HG03097 (cell line): ENCODE data around the gene DKKL1.
A peak's percentile ranks its signal among the peaks of the same experiment; 100 is the strongest.

ENCODE experiments used
- ATAC-seq: cut with Tn5 transposase; IDR thresholded peaks from one replicate; pipeline ENCODE4 v1.9.1; 2021; ENCODE audit not compliant: unreplicated experiment, low FRiP score

The DKKL1 gene

DNA sequence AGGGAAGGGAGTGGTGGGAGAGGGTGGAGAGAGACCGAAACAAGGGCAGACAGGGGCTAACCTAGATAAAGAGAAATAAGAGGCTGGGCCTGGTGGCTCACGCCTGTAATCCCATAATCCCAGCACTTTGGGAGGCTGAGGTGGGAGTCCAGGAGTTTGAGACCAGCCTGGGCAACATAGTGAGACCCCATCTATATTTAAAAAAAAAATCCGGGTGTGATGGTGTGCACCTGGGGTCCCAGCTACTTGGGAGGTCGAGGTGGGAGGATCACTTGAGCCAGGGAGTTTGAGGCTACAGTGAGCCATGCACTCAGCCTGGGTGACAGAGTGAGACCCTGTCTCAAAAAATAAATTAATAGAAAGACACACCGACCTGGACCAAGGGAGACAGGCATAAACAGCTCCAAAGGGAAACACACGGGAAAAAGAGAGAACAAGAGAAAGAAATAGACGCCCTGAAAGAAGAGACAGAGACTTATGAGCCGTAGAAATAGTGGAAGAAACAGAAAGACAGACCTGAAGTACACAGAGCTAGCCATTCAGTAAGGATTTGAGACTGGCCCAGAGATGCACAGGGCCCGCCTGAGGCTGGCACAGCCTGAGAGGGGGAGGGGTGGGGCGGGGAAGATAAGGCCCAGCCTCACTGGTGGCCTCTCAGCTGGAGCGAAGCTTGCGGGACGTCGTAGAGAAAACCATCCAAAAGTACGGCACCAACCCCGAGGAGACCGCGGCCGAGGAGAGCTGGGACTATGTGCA lies 26.2 kb upstream of the DKKL1 start:
- ATAC-seq = no peak

DNA sequence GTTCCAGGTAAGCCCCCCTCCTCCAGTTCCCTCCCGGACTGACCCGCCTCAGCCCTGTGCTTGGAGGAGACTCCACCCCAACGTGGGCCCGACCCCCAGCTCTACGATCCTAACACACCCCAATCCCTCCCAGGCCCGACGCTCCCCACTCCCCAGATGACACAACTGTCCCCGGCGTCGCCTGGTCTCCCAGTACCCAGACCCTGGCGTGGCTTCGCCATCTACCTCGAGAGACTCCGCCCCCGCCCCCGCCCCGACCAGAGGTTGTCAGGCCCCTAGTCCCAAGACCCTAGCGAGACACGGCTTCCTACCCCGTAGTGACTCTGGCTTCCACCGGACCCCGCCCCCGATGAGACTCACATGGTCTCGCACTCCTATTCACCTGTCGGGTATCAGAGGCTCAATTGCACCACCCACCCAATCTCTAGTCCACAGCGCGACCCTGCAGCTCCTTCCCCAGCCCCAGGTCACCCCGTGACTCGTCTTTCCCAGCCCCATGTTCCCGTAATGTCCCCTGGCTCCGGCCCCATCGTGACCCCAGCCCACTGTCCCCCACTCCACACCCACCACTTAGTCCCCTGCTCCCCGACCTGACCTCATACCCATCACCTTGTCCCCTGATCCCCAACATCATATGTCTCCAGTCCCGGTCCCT lies 25.5 kb upstream of the DKKL1 start:
- ATAC-seq = no peak

DNA sequence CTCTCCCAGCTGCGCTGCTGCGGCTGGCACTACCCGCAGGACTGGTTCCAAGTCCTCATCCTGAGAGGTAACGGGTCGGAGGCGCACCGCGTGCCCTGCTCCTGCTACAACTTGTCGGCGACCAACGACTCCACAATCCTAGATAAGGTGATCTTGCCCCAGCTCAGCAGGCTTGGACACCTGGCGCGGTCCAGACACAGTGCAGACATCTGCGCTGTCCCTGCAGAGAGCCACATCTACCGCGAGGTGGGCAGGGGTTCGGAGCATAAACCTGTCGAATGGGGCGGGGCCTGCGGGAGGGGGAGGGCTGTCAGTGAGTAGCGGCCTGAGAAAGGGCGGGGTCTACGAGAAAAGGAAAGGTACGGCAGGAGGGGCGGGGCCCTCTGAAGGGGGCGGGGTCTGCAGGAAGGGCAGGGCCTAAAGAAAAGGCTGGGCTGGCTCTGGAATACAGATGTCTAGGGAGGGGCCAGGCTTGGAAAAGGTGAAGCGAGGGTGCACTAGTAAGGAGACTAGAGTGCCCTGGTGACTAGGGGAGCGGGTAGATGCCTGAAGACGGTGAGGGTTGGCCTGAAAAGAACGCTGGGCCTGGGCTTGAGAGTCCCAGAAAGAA lies 24.9 kb upstream of the DKKL1 start:
- no peak for ATAC-seq

DNA sequence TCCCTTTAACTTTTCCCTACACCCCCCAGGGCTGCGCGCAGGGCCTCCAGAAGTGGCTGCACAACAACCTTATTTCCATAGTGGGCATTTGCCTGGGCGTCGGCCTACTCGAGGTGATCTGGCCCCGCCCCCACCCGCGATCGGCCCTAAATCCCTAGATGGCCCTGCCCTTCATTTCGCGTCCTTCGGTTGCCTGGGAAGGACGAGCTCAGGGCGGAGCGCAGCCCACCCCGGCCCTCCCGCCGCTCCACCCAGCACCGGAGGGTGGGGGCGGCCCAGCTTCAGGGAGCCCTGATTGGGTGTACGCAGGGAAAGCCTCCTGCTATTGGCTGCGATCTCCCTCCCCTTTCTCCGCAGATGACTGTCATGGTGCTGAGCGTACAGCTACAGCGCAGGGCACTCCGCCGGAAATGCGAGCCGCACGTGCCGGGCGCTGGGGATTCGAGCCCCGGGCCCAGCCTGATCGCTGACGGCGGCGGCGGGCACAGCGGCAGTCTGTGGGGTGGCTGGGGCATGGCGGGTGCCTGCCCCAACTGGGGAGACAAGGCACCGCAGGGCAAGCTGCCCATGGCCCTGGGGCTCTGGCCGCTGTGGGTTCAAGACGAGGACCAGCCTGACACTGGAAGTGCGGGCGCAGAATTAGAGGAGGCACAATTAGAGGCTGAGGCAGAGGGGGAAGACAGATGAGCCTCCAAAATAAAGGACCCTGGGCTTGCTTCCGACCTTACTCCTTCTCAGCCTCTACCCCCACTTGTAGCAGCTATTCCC lies 24.2 kb upstream of the DKKL1 start:
- no peak for ATAC-seq

DNA sequence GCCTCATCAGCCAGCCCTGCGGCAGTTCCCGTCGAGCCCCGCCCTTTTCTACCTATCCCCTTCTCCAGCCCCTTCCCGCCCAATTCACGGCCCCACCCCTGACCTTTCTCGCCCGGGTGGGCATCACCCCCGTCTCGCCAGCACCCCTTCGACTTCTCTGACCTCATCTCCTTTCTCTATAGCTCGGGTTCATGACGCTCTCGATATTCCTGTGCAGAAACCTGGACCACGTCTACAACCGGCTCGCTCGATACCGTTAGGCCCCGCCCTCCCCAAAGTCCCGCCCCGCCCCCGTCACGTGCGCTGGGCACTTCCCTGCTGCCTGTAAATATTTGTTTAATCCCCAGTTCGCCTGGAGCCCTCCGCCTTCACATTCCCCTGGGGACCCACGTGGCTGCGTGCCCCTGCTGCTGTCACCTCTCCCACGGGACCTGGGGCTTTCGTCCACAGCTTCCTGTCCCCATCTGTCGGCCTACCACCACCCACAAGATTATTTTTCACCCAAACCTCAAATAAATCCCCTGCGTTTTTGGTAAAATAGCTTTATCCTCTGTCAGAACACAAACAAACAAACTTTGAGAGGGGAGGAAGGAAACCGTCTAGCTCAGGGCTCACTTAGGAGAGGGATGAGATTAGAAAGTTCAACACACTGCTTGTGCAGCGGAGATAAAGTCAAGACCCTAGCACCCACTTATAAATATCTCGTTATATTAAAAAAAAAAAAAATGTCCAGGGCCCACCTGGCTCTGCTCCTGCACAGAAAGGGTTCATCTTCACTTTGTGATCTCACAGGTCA lies 23.4 kb upstream of the DKKL1 start:
- ATAC-seq = peak; percentile 79

DNA sequence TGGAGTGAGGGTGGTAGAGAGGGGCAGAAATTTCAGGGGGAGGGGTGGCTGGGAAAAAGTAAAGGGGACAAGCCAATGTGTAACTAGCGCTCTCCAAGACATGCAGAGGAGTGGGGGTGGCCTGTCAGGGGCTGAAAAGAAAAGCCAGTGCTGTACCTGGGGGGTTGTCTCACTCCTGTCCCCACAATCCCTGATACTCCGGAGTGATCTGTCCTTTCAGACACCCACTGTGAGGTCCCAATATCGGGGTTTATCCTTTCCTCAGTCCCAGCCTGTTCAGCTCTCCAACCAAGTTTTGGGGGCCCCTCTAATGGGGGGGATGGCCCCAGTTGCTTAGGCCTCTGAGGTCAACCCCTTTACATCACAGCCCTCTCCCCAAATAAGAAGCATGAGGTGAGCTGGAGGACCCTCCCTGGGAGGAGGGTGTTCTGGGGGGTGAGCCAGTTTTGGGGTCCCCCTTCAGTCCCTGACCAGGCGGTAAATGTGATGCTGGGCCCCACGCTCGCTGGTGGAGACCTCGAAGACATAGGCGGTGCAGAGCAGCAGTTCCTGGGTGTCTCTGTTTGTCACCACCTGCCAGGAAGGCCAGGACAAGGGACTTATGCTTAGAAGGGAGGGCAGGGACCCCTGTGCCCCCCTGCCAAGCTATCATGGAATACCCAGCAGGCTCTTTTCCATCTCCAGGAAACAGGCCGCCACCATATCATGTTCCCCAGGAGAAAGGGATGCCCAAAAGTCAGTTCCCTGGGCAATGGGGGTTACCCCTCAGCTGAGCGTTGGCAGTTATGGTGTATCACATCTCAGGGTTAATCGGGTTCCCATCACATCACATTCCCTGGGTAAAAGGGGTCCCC lies 22.6 kb upstream of the DKKL1 start:
- ATAC-seq = no peak

DNA sequence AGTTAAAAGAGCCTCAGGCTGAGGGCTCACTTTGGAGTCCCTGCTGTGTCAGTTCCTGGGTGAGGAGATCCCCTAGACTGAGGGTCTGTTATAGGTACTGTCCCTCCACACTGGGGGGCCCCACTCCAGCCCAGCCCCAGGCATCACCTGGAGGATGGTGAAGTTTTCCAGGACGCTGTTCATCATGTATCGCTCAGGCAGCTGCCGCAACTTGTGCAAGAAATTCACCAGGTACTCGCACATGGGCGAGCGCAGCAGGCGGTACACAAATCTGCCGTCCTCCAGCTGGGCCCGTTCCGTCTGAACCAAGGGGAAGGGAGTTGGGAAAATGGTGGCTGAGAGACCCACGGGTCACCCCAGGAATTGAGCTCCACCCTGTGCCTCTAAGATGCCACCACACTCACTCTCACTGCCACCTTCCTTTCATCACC lies 21.4 kb upstream of the DKKL1 start:
- ATAC-seq = no peak

DNA sequence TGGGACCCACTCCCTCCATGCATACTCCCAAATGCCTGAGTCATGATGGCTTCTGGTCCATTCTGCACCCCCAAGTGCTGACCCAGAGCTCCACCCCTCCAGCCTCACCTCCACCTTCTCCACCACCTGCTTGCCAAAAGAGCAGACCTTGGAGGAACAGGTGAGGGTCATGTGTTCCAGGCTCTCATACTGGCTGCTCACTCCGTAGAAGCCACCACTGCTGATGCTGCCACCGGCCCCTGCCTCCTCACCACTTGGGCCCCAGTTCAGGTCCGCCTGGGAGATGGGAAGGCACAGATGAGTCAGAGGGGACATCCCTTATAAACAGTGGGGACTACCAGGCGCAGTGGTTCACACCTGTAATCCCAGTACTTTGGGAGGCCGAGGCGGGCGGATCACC lies 20.6 kb upstream of the DKKL1 start:
- no peak for ATAC-seq

DNA sequence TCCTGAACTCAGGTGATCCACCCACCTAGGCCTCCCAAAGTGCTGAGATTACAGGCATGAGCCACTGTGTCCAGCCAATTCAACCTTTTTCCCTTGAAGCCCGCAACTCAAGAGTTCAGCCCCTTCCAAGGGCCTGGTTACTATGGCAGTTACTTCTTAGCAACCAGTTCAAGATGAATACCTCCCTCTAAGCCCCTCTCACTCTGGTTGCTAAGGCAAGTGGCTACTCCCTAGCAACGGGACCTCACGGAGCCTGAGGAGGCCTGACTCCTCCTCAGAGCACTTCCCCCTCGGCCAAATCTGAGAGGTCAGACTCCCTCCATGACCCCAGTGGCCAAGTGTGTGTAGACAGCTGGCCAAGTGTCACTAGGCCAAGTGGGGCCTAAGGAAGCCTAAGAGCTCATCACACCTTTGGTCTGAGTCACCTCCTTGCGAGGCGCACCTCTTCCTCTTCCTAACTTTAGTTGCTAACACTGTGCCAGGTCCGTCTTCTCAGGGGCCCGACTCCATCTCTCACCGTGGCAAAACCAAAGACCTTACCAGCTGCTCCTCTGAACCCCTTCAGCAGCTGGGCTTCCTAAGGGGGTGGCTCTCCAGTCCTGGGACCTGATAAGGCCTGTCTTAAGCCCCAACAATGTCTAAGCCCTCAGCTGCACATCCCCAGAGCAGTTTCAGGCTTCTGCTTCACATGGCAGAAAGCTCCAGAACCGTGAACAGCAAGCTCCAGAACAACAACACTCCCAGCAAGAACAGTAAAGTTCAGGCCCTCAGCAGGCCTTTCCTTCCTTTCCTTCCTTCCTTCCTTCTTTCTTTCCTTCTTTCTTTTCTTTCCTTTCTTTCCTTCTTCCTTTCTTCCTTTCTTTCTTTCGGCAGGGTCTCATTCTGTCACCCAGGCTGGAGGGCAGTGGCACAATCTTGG lies 18.9 kb upstream of the DKKL1 start:
- ATAC-seq = no peak

DNA sequence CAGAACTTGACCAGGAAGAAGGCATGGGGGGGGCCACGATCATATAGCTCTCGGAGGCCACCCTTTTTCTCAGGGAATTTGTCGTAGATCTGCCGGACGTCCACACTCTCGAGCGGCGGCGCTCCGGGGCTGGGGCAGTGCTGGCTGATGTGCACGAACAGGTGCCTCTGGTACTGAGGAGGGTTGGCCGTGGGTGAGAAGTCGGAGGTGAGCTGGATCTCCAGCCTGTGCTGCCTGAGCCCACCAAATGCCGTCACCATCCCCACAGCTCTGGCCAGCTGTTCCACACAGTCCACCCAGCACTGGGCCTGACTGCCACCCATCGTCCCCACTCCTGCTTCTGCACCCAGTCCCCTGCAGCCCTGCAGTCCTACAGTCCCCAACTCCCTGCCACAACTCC lies 16.5 kb upstream of the DKKL1 start:
- ATAC-seq = no peak

DNA sequence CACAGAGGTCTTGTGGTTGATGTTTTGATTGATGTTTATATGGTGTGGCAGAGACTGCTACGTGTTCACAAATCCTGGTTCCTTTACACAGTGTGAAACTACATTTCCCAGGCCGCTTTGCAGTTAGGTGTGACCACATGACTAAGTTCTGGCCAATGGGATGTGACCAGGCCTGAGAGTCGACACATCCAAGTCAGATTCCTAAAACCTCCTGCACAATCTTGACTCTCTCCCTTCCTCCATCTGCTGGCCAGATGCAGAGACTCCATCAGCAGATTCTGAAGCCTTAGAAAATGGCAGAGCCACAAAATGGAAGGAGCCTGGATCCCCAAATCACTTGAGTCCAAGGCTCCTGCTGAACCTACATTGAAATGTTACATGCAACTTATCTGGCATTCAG lies 15.8 kb upstream of the DKKL1 start:
- ATAC-seq = no peak

DNA sequence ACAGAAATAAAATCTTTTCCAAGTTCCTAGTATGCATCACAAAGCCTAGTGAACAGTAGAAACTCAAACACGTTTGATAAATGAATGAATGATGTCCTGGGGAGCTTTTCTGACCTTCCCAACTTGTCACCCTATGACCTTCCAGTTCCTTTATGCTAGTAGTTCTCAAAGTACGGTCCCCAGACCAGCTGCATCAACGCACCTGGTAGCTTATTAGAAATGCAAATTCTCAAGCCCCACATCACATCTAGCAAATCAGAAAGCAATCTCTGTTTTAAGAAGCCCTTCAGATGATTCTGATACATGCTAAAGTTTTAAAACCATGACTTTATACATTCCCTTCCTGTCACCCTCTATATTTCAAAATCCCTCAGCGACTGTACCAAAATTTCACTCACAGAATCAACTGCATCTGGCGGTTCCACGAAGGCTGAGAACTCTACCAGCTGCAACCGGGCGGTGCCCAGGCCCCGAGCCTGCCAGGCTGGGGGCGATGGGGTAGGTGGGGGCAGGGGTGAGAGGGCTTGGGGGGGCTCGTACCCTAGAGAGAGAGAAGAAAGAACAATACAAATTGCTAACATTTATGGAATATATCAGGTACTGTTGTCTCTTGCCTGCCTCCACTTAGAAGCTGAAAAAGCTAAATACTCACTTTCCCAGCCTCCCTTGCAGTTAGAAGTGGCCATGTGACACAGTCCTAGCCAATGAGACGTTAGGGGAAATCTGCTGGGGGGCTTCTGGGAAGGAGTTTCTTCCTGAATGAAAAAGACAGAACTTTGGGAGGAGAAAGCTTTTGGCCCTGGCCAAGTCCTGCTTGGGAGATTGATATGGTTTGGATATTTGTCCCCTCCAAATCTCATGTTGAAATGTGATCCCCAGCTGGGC lies 15.1 kb upstream of the DKKL1 start:
- ATAC-seq = no peak

DNA sequence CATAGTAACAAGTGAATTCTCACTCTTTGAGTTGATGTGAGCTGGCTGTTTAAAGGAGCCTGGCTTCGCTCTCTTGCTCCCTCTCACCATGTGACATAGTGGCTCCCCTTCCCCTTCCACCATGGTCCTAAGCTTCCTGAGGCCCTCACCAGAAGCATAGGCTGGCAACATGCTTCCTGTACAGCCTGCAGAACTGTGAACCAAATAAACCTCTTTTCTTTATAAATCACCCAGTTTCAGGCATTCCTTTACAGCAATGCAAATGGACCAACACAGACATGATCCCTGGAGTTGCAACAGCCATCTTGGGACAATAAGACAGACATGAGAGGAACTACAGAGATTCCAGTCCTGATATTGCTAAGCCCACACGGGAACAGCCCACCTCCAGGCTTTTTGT lies 14.1 kb upstream of the DKKL1 start:
- no peak for ATAC-seq

DNA sequence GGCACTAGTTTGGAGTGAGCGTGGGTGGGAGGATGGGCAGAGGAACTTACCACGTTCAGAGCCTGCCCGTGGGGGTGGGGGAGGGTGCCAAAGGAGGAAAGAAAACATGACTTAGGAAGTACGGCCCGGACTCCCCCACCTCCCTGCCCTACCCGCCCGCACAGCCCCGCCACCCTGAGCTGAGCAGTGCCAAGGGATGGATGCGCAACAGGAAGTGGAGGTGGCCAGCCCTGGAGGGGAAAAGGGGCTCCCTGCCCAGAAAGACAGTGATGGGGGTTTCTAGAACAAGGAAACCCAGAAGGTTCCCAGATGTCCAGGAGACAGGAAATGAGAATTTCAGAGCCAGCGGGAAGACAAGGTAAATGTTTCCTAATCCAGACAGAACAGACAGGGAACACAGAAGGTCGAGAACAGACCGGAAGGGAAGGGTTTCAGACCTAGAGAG lies 7.7 kb upstream of the DKKL1 start:
- ATAC-seq = no peak

DNA sequence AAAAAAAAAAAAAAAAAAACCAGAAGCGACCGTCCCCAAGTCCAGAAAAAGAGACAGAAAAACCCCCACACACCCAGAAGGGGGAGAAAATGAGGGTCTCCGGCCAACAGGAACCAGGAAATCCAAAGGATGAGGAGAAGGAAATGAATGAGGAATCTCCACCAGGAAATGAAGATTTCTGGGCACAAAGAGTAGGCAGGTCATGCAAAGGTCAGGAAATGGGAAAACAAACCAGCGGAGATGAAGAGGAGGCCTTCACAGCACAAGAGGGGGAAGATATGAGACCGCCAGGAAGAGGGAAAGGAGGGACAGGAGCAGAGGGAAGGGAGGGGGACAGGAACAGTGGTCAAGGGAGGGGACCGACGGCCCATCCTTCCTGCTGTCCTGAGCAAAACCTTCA lies 7.3 kb upstream of the DKKL1 start:
- no peak for ATAC-seq

DNA sequence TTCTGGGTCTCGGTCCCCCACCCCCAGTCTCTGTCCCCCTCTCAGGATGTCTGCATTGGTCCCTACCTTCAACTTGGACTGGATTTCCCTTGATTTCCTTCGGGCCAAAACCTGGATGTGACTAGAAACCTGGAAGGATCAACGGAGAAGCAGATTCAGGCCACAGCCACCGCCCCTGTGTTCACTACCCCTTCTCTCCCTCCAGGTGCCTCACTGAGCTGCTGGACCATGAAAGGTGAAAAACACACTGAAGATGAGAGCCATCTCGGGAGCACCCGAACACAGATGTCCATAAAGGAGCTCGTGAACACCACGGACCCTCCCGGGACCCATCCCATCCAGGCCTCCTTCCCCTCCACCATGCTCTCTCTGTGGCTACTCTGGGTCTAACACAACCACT lies 6.5 kb upstream of the DKKL1 start:
- ATAC-seq = no peak
